Stimulated activated naive CD4-positive, alpha-beta T cell (primary cell): ENCODE measurements around the gene FBLN1.

ENCODE experiments used
- DNase-seq, 6 experiments: peaks; one replicate each; lab custom pipeline; 2025; lab: John Stamatoyannopoulos, UW

Gene FBLN1

DNA sequence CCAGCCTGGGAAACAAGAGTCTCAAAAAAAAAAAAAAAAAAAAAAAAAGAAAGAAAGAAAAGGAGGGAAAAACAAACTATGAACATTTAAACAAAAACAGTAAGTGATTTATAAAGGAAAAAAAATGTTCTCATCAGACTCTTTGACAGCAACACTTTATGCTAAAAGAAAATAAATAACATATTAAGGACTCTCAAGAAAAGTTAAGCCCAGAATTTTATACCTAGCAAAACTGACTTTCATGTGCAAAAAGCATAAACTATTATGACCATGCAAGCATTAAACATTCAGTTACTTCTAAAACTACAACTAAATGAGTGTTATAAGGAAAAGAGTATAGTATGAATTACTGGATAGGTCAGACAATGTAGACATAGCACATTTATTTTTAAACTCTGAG lies 68.4 kb downstream of the FBLN1 start:
- DNase-seq = no peak

DNA sequence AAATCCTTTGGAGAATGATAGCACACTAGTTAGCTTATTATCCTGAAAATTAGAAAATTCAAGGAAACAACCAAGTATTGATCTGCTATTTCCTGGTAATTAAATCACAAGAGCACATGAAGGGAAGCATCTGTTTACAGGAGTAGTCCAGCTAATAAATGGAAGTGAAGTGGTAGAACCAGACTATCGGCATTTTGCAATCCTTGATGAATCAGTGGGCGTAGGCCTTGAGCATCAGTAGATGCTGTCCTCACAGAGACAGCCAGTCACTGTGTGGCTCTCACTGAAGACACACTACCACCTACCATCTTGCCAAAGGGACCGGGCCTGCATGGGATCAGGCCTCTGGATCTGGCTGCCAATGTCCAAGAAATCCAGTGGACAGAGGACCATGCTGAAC lies 69.8 kb downstream of the FBLN1 start:
- DNase-seq = no peak

DNA sequence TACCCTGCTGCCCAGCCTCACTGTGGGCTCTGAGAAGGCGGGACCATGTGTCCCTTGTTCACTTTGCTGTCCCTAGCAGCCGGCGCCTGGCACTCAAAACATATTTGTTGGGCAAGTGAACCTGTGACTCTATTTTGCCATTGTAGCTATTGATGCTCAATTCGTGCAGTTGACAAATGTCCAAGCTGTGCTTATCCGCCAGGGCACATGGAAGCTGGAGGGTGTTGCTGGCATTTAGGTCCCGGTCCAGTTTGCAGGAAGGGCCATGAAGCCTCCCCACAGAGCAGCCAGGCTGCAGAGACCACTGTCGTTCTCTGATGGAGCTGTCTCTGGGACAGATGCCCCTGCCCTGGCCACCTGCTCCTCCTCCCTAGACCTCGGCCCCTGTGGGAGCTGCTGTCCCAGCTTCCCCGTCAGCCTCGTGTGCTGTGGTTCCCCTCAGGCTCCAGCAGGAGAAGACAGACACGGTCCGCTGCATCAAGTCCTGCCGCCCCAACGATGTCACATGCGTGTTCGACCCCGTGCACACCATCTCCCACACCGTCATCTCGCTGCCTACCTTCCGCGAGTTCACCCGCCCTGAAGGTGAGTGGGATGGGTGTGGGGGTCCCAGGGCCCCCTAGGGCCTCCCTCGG lies 71.5 kb downstream of the FBLN1 start:
- no peak for DNase-seq

DNA sequence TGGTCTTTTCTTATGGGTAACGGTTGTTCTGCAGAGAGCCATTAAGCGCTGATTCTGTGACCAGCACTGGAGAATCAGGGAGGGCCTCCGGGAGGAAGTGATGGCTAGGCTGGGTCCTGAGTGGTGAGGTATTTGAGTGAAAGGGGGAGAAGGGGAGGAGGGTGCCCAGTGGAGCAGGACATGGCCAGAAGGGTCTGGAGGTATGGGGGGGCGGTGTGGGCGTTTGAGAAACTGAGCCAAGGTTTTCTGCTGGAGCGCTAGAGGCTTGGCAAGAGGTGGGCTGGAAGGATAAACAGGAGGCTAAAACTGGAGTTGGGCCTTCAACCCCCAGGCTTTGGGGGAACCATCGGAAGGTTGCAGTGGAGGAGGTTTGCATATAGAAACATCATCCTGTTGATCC lies 72.5 kb downstream of the FBLN1 start:
- DNase-seq = no peak

DNA sequence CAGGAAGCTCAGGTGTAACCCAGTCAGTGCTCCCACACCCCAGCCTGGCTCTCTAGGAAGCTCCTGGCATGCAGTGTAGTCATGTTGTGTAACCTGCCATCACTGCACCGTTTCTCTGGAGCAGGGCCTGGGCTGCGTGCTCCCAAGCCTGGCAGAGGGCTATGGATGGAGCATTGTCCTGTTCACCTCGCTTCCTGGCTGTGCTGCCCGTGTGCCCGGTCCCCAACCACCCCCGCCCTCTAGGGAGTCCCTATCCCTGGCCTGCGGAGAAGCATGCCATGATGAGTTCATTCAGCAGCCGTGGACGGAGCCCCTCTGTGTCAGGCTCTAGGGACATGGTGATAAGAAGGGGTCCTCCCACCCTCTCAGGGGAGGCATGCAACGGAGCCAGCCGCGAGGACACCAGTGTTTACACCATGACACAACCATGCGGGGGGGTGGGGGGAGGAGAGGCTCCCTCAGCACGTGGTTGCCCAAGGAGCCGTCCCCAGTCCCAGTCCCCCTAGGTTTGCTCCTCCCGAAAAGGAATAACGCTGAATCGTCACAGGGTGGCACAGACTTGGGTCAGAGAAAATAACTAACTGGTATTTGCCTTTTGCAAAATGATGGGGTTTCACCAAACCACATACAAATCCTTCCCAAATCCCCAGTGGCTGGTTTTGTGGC lies 73.1 kb downstream of the FBLN1 start:
- DNase-seq = no peak

DNA sequence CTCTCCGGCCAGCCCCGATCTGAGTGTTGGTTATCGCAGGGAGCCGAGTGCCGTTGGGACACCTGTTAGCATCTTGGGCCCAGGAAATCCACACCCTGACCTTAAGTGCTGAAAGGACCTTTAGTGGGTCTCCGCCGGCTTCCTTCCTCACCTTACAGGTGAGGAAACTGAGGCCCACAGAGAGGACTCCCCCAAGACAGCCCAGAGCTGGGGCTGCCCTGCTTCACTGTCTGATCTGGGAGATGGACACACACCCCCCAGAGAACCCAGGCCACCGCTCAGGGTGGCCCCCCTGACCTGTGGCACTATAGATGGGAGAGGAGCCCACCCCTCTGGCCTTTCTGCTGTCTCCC lies 73.6 kb downstream of the FBLN1 start:
- DNase-seq = no peak

DNA sequence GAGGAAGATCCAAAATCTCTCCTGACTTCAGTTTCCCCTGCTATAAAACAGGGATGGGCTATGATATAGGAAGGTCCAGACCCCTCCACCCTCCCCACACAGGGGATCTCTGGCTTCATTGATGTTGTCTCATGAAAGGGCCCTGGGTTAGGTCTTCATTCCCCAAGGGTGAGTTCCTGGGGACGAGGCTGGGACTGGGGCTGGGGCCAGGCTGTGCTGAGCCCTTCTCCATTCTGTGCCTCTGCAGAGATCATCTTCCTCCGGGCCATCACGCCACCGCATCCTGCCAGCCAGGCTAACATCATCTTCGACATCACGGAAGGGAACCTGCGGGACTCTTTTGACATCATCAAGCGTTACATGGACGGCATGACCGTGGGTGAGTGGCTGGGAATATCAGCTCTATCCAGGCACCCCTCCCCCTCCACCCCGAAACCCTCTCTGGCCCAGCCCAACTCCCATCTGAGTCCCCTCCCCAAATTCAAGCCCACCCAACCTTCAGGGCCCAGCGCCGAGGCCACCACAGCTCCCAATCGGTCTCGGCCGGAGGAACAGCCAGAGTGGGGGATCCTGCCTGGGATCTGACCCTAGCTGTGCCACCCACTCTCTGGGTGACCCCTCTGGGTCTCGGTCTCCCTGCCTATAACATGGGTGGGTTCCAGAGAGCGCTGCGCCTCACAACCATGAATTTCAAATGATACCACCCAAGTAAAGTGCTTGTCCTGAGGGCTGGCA lies 74.2 kb downstream of the FBLN1 start:
- no peak for DNase-seq

DNA sequence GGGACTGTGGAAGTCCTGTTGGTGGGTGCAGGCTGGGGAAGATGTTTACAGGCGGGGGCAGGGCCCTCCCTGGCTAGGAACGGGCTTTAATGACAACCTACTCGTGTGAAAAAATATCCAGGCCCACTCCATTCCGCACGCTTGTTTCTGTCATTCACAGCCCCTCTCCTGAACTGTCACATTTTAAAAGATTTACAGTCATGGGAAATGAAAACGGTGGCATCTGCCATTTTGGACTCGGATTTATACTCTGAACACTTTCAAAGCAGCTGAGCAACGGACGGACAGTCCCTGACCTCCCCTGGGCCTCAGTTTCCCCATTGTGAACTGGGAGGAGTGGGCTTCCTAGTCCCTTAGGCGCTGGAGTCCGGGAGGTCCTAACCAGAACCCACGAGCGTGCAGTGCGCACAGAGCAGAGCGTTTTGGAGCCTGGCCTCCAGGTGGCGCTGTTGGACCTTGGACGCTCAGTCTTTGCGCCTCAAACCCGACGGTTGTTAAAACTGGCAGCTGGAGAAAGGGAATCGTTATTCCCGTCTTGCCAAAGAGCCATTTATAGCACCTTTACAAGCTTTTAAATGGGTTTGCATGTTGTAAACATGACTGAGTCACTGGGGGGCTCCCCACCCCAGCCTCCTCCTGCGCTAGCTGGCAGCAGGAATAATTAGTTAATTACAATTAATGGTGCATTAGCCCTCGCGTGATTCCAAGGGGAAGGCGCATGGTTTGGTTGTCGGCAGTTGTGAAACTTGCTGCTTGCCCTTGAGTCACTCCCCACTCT lies 75.3 kb downstream of the FBLN1 start:
- DNase-seq = peak in 5 of 6 experiments; percentile 47 to 74 (median 56)

DNA sequence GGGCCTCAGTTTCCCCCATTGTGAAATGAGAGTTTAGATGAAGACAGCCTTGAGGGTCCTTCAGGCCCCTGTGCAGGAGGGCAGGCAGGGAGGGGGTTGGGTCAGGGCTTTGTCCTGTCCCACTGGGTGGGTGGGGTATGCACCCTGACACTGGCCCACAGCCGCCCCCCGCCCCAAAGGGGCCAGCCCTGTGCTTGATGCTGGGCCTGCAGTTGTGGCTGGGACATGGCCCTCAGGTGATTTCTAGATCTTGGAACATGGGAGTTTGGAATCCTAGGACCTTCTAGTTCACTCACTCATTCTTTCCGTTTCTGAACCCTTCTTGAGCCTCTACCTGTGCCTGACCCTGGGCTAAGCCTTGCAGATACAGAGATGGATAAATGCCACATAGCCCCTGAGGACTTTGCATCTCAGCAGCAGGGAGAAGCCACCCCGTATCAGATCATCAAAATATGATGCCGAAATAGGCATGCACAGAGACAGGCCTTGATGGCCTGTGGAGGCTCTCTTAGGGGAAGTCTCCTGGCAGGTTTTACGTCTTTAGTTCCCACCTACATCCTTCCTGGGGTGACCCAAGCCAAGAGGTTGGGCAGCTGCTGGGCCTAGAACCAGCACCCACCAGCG lies 76.0 kb downstream of the FBLN1 start:
- DNase-seq = no peak

DNA sequence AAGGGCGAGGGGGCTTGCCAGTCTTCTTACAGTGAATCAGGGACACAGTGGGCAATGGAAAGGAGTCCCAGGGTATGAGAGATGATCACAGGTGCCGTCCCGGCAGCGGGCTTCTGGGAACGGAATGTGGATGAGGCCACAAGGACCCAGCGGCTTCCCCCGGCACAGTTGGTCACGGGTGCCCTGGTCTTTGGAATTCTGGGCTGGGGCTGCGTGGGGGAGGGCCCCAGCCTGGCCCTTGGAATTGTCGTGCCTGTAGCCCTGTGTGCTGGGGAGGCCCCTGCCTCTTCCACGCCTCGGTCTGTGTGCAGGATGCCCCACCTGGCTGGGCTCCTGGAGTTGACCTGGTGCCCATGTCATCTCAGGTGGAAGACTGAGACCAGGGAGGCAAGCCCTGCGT lies 76.6 kb downstream of the FBLN1 start:
- no peak for DNase-seq

DNA sequence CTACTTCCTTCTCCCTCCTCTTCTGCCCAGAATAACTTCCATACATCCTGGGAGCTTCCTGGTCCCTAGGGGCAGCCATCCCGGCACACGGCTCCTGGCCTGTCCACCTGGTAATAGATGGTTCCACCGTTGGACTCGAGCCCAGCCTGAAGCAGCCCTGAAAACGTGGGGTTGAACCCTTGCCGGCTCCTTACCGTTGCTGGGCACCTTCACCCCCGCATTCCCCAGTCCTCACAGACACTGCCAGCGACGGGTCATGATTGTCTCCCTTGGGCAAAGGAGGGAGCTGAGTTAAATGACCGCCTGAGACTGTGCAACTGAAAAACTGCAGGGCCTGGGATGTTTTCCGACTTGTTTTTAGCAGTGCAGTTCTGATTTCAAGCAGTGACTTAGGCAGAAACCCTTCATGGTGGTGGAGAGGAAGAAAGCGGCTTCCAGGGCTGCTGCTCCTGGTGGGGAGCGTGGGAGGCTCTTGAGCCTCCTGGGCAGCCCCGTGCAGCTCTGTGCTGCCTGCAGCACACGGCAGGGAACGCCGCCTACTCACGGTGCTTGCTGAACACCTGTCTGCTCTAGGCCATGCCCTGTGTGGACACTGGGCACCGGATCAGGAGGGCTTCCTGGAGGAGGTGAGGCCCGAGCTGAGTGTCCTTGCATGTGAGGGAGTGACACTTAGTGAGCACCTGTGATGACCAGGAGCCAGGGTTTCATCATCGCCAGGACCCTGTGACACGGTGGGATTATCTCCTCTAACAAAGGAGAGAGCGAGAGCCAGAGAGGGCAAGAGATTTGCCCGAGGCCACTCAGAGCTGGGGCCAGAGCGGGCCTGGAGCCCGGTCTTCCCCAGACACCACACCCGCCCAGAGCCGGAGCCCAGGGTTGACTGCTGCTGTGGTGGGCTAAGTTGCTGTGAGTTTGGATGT lies 77.4 kb downstream of the FBLN1 start:
- DNase-seq = no peak

DNA sequence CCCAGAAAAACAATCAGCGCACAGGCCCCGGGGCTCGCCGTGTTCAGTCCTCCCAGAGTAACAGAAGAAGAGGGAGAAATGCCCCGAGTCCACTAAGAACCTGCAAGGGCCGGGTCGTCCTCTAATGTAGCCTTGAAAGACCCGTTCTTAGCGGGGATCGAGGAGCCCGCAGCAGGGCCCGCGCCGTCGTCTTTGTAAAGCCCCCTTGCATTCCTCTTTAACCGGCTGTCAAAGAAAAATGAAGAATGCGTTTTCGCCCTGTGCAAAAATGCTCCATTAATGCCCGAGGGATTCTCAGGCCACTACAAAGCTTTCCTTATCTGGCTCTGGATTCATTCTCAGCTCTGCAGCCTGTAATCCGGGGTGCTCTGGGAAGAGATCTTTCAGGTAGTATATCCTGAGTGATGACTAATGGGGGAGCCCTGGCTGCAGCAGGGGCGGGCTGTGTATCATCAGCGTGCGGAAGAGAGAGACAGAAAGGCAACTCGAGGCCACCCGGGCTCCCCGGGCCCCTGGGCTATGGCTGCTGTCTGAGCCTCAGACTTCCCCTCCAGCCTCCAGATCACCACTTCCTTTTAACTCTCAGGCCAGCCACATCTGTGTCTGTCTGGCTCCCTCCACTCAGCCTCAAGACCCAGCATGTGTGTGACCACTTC lies 78.2 kb downstream of the FBLN1 start:
- DNase-seq = no peak

DNA sequence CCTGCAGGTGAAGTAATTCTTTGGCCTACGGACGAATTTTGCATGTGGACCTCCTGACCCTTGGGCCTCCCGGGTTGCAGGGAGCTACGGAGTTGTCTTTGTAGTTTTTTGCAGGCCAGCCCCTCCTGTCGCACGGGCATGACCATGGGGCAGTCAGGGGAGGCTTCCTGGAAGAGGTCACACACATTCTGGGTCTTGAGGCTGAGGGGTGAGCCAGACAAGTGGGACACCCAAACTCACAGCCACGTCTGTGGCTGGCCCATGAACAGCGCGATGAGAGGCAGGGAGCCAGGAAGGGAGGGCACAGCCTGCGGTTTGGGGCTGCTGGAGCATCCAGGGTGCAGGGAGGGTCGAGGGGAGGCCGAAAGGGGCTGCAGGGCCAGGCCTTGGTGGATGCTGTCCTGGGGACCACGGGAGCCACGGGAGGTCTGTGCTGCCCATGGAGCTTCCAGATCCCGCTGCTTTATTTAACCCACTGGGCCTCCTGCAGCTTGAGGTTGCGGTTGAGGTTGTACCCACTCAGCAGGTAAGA lies 78.9 kb downstream of the FBLN1 start:
- DNase-seq = no peak

DNA sequence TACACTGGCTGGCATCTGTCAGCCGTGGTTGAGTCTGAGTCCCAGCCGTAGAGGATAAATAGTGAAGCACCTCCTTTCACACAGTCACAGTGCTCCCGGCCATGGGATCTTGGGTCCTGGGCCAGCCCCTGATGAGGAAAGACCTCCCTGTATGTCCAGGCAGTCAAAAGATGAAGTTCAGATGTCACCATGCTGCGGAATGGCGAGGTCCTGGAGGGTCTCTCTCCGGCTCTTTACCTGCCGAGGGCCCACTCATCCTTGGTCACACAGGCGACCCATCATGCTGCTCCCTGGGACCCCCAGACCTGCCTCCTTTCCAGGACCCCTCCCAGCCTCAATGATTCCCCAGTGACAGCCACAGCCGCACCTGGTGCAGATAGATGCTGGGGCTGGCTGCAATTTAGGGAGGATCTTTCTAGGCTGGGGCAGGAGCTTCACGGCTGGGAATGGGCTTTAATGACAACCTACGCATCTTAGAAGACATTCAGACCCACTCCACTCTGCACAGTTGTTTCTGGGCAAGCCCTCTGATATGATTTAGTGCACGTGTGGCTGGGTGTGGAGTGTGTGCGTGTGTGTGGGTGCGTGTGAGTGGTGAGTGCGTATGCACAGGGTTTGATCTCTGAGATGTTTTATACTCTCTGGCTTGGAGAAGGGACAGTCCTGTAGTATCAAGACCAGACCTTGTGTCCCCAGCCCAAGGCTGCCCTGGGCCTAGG lies 79.7 kb downstream of the FBLN1 start:
- DNase-seq = no peak

DNA sequence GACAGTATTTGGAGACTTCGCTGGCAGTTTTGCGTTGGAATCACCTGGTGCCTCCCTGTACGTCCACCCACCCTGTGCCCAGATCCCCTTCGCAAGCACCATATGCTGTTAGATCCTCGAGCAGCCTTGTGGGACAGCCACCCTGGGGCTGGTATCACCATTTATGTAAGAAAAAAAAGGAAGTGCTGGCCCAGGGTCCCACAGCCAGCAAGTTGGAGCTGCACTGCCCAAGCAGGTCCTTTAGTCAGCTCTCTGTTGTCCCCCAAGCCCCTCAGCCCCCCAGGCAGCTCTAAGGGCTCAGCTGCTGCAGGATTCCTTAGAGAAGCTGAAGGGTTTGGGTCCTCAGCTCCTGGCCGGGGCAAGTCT lies 80.3 kb downstream of the FBLN1 start:
- no peak for DNase-seq

DNA sequence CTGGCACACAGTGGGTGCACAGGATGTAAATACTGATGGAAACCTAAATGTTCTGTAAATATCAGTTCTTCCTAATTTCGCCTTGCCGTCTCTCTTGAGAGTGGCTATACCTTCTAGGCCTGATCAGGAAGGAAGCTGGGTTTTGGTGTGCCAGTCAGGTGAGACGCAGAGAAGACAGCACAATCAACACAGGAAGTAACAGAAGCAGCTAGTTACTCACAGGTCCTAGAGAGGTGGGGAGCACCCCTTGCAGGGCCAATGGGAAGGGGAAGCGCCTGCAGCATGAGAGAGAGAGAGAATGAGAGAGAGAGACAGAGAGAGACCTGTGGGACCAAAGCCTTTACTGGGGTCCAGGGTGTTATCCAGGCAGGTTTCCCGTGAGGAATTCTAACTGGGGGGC lies 80.8 kb downstream of the FBLN1 start:
- peak in 1 of 6 experiments; percentile 21 for DNase-seq

DNA sequence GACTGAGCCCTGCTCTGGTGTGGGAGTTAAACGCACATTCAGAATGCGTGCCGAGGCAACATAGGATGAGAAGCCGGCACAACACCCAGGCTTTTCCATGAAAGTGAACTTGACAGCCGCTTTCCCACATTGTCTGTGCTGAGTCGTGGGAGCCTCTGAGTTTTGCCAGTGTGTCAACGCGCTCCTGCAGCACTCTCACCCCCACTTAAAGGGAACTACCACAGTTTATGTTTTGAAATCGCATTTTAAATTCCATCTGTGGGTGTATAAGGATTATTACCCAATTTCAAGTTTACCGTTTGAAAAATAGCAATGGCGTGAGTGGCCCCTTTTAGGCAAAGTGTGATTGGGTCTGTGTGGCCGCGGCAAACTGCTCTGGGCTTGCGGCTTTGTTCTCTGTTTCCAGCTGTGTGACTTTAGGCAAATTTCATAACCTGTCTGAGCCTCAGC lies 81.5 kb downstream of the FBLN1 start:
- DNase-seq = no peak

DNA sequence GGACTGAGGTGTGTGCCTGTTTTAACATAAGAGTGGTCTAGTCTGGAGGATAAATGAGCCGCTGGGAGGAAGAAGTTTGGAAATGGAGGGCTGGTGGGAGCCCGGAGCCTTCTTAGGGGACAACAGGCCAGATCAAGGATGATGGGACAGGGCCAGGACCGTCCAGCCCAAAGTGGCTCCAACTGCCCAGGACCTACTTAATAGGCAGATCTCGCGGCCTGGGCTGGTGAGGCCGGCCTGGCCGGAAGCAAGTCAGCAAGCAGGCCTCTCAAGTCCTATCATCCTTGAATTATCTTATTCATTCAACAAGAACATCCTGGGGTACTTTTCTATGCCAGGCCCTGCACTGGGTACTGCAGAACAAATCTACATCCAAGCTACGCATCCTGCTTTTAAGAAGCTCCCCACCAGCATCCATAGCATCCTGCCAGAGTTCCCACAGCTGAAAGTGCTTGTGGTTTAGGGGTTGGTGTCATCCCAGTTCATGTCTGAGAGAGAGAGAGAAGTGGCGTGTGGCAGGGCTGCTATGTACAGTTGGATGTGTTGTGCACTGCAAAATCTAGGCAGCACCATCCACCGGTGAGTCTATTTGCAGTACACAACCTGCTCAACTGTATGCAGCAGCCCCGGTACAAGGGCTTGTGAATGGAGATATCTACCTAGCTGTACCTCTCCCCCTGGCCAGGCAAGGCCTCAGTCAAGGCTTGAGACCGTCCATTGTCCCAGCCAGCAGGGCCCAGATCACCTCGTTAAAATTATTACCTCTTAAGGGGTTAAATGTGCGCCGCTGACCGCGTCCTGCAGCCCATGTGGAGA lies 82.1 kb downstream of the FBLN1 start:
- no peak for DNase-seq

DNA sequence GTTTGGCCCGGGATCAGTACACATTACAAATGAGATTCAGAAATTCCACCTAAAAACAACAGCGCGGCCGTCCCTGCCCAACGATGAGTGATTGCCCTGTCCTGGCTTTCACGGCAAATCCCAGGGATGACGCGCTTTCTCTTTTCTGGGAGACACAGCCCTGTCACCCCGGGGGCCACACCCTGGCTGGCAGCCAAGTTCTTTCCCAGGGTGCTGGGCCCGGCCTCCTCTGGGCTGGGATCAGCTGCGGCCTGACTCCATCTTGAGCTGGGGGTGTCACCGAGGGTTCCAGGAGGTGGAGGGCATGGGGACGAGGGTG lies 82.7 kb downstream of the FBLN1 start:
- no peak for DNase-seq
